K562 (cell line): Measurements from ENCODE around the gene NACC1. TPM values are rescaled to one million over a fixed set of nuclear protein-coding genes. Genes with fewer than 3 reads are reported as not detected.

ENCODE experiments used
- COPS2 ChIP-seq: fragments of 450-650 bp; conservative IDR thresholded peaks from 2 replicates; pipeline ENCODE4 v1.6.1; 2016; ENCODE audit warnings: mild to moderate bottlenecking, moderate library complexity
- GTF2F1 ChIP-seq: IDR thresholded peaks from 2 replicates; pipeline ENCODE4 v1.6.1; 2011; ENCODE audit warnings: low read depth, low read length, improper control_type of control experiment
- NCOR1 ChIP-seq: fragments of 450-650 bp; IDR thresholded peaks from 2 replicates; pipeline ENCODE4 v1.6.1; 2016; ENCODE audit warnings: mild to moderate bottlenecking, moderate library complexity
- PCBP1 ChIP-seq: fragments of 200-400 bp; formaldehyde crosslinking; IDR thresholded peaks from 2 replicates; pipeline ENCODE4 v1.6.1; 2018; ENCODE audit warnings: mild to moderate bottlenecking, low read depth, low read length; ENCODE audit not compliant: poor library complexity, severe bottlenecking
- SAFB ChIP-seq: fragments of 200-400 bp; formaldehyde crosslinking; IDR thresholded peaks from 2 replicates; pipeline ENCODE4 v1.6.1; 2017; ENCODE audit warnings: low read depth, low read length, borderline replicate concordance
- ZKSCAN1 ChIP-seq: fragments of 150-350 bp; IDR thresholded peaks from 2 replicates; pipeline ENCODE4 v1.6.1; 2016; ENCODE audit warnings: low read depth, low read length
- ZNF253 ChIP-seq: fragments of 250-450 bp; sonication (Bioruptor Pico); conservative IDR thresholded peaks from 2 replicates; pipeline ENCODE4 v1.6.1; 2021; ENCODE audit warnings: mild to moderate bottlenecking
- ZZZ3 ChIP-seq: fragments of 450-650 bp; IDR thresholded peaks from 2 replicates; pipeline ENCODE4 v1.6.1; 2016; ENCODE audit warnings: antibody characterized with exemption, mild to moderate bottlenecking, moderate library complexity
- polyA plus RNA-seq, 8 experiments: library from polyadenylated mRNA; depleted of rRNA in 4 of 8; stranded (reverse) in 5 of 8; unstranded in 3 of 8; fragments of >200 nt; fragmentation: Nextera tagmentation in 2 of 8; fragmentation: Illumina TruSeq in 1 of 8; extraction: Ambion mirVana in 2 of 8; extraction: Trizol in 1 of 8; gene quantifications; 2 replicates each; pipeline versions ENCODE4 v1.2.1 to v1.2.3, GENCODE V29; 2011 to 2014; ENCODE audit warnings: inconsistent platforms in 1 of 8, missing spikeins in 1 of 8
- total RNA-seq, 7 experiments: library from RNA; depleted of rRNA in 6 of 7; stranded (reverse); fragments of >200 nt in 6 of 7; fragmentation: Illumina TruSeq in 2 of 7; extraction: Trizol in 2 of 7; gene quantifications; 2 replicates each; pipeline versions ENCODE4 v1.2.1 to v1.2.3, GENCODE V29; 2011 to 2021; ENCODE audit warnings: low replicate concordance in 1 of 7
- TF ChIP-seq, protein P1 (sequence below): sonication (generic); formaldehyde crosslinking; IDR thresholded peaks from 2 replicates; pipeline ENCODE4 v1.8.1; 2023; ENCODE audit warnings: mild to moderate bottlenecking, missing genetic modification reagents
- TF ChIP-seq, protein P2 (sequence below): fragments of 250-450 bp; sonication (Bioruptor Pico); IDR thresholded peaks from 2 replicates; pipeline ENCODE4 v1.8.0; 2022; ENCODE audit warnings: moderate library complexity, mild to moderate bottlenecking, inconsistent platforms
- TF ChIP-seq, protein P3 (sequence below): sonication (generic); formaldehyde crosslinking; IDR thresholded peaks from 2 replicates; pipeline ENCODE4 v1.8.1; 2022; ENCODE audit warnings: missing genetic modification reagents
- TF ChIP-seq, protein P4 (sequence below): sonication (generic); formaldehyde crosslinking; IDR thresholded peaks from 2 replicates; pipeline ENCODE4 v1.8.0; 2023; ENCODE audit warnings: mild to moderate bottlenecking, missing genetic modification reagents
- TF ChIP-seq, protein P5 (sequence below): fragments of 450-650 bp; formaldehyde crosslinking; IDR thresholded peaks from 2 replicates; pipeline ENCODE4 v1.4.0; 2022; ENCODE audit warnings: mild to moderate bottlenecking, moderate library complexity

NACC1 gene
- total and polyA plus RNA-seq, 9 of the 15 experiments (the other 6 are each of a cell fraction or from before 2014, with no cell fraction given), result 0.04 to 96.6 (median 25.8) TPM

DNA sequence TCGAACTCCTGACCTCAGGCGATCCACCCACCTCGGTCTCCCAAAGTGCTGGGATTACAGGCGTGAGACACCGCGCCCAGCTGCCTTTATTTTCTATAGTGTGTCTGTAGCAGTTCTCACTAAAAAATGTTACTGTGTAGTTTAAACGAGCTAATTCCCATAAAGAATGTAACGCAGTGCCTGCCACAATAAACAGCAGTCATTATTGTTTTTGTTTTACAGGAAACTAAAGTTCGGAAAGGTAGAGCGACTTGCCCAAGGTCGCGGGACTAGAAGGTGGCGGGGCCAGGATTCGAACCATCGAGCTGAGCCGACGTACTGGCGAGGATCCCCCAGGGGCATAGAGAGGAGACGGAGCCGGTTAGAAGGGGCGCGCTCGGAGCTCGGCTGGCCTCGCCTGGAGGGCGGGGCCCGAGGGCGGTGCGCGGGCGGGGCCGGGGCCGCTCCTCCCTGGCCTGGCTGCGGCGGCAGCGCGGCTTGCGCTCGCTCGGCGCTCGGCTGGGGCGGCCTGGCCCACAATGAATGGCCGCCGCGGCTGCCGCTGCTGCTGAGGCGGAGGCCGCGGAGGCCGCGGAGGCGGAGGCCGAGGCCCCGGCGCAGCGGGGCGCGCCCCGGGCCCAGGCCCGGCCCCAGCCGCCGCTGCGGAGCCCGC, at the start of gene NACC1 (continued):
- TF ChIP-seq, protein P1, sequence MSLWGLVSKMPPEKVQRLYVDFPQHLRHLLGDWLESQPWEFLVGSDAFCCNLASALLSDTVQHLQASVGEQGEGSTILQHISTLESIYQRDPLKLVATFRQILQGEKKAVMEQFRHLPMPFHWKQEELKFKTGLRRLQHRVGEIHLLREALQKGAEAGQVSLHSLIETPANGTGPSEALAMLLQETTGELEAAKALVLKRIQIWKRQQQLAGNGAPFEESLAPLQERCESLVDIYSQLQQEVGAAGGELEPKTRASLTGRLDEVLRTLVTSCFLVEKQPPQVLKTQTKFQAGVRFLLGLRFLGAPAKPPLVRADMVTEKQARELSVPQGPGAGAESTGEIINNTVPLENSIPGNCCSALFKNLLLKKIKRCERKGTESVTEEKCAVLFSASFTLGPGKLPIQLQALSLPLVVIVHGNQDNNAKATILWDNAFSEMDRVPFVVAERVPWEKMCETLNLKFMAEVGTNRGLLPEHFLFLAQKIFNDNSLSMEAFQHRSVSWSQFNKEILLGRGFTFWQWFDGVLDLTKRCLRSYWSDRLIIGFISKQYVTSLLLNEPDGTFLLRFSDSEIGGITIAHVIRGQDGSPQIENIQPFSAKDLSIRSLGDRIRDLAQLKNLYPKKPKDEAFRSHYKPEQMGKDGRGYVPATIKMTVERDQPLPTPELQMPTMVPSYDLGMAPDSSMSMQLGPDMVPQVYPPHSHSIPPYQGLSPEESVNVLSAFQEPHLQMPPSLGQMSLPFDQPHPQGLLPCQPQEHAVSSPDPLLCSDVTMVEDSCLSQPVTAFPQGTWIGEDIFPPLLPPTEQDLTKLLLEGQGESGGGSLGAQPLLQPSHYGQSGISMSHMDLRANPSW (CRISPR knock-in tag), result 0 out of 2 replicates have a peak, but pooled peaks have one; percentile 37
- TF ChIP-seq, protein P2, sequence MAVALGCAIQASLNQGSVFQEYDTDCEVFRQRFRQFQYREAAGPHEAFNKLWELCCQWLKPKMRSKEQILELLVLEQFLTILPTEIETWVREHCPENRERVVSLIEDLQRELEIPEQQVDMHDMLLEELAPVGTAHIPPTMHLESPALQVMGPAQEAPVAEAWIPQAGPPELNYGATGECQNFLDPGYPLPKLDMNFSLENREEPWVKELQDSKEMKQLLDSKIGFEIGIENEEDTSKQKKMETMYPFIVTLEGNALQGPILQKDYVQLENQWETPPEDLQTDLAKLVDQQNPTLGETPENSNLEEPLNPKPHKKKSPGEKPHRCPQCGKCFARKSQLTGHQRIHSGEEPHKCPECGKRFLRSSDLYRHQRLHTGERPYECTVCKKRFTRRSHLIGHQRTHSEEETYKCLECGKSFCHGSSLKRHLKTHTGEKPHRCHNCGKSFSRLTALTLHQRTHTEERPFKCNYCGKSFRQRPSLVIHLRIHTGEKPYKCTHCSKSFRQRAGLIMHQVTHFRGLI (CRISPR knock-in tag), result no peak
- no peak for TF ChIP-seq PCBP1
- TF ChIP-seq GTF2F1, result no peak
- TF ChIP-seq, protein P3, sequence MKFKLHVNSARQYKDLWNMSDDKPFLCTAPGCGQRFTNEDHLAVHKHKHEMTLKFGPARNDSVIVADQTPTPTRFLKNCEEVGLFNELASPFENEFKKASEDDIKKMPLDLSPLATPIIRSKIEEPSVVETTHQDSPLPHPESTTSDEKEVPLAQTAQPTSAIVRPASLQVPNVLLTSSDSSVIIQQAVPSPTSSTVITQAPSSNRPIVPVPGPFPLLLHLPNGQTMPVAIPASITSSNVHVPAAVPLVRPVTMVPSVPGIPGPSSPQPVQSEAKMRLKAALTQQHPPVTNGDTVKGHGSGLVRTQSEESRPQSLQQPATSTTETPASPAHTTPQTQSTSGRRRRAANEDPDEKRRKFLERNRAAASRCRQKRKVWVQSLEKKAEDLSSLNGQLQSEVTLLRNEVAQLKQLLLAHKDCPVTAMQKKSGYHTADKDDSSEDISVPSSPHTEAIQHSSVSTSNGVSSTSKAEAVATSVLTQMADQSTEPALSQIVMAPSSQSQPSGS (CRISPR knock-in tag), result no peak
- TF ChIP-seq, protein P4, sequence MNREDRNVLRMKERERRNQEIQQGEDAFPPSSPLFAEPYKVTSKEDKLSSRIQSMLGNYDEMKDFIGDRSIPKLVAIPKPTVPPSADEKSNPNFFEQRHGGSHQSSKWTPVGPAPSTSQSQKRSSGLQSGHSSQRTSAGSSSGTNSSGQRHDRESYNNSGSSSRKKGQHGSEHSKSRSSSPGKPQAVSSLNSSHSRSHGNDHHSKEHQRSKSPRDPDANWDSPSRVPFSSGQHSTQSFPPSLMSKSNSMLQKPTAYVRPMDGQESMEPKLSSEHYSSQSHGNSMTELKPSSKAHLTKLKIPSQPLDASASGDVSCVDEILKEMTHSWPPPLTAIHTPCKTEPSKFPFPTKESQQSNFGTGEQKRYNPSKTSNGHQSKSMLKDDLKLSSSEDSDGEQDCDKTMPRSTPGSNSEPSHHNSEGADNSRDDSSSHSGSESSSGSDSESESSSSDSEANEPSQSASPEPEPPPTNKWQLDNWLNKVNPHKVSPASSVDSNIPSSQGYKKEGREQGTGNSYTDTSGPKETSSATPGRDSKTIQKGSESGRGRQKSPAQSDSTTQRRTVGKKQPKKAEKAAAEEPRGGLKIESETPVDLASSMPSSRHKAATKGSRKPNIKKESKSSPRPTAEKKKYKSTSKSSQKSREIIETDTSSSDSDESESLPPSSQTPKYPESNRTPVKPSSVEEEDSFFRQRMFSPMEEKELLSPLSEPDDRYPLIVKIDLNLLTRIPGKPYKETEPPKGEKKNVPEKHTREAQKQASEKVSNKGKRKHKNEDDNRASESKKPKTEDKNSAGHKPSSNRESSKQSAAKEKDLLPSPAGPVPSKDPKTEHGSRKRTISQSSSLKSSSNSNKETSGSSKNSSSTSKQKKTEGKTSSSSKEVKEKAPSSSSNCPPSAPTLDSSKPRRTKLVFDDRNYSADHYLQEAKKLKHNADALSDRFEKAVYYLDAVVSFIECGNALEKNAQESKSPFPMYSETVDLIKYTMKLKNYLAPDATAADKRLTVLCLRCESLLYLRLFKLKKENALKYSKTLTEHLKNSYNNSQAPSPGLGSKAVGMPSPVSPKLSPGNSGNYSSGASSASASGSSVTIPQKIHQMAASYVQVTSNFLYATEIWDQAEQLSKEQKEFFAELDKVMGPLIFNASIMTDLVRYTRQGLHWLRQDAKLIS (CRISPR knock-in tag), result no peak
- TF ChIP-seq ZKSCAN1, result no peak
- no peak for TF ChIP-seq ZZZ3
- no peak for TF ChIP-seq ZNF253 (CRISPR knock-in tag)
- TF ChIP-seq COPS2, result no peak
- TF ChIP-seq SAFB, result no peak
- TF ChIP-seq, protein P5, sequence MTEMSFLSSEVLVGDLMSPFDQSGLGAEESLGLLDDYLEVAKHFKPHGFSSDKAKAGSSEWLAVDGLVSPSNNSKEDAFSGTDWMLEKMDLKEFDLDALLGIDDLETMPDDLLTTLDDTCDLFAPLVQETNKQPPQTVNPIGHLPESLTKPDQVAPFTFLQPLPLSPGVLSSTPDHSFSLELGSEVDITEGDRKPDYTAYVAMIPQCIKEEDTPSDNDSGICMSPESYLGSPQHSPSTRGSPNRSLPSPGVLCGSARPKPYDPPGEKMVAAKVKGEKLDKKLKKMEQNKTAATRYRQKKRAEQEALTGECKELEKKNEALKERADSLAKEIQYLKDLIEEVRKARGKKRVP (CRISPR knock-in tag), result no peak
- TF ChIP-seq NCOR1, result no peak; the same call in 1 of the 2 replicates
